Parathyroid adenoma (tissue), 2 donors: ENCODE results near the gene SDK2.

ENCODE experiments used
- H2AFZ ChIP-seq: fragments of 300-600 bp; sonication (generic); one replicate; pipeline ENCODE4 v1.7.0; 2017; ENCODE audit warnings: antibody characterized with exemption, mild to moderate bottlenecking
- H3K27ac ChIP-seq: fragments of 300-600 bp; sonication (generic); one replicate; pipeline ENCODE4 v1.7.0; 2017
- H3K27me3 ChIP-seq: fragments of 300-600 bp; sonication (generic); one replicate; pipeline ENCODE4 v1.7.0; 2017; ENCODE audit warnings: low read length; ENCODE audit not compliant: control insufficient read depth, insufficient read depth
- H3K36me3 ChIP-seq: fragments of 300-600 bp; sonication (generic); one replicate; pipeline ENCODE4 v1.7.0; 2017; ENCODE audit warnings: low read length; ENCODE audit not compliant: control insufficient read depth, insufficient read depth
- H3K4me1 ChIP-seq: fragments of 300-600 bp; sonication (generic); one replicate; pipeline ENCODE4 v1.7.0; 2017; ENCODE audit warnings: control low read depth
- H3K4me2 ChIP-seq: fragments of 300-600 bp; sonication (generic); one replicate; pipeline ENCODE4 v1.7.0; 2017; ENCODE audit warnings: low read length
- H3K4me3 ChIP-seq: fragments of 300-600 bp; sonication (generic); one replicate; pipeline ENCODE4 v1.7.0; 2017; ENCODE audit warnings: low read depth, low read length
- H3K79me2 ChIP-seq: fragments of 300-600 bp; sonication (generic); one replicate; pipeline ENCODE4 v1.7.0; 2017; ENCODE audit warnings: control low read depth
- H3K9ac ChIP-seq: fragments of 300-600 bp; sonication (generic); one replicate; pipeline ENCODE4 v1.7.0; 2017; ENCODE audit warnings: mild to moderate bottlenecking
- H3K9me3 ChIP-seq: fragments of 300-600 bp; sonication (generic); one replicate; pipeline ENCODE4 v1.7.0; 2017; ENCODE audit warnings: low read length; ENCODE audit not compliant: control insufficient read depth
- CTCF ChIP-seq: fragments of 300-600 bp; sonication (generic); IDR thresholded peaks from one replicate; pipeline ENCODE4 v1.7.0; 2017; ENCODE audit warnings: antibody characterized with exemption, mild to moderate bottlenecking
- donor health status: primary hyperparathyroidism.

SDK2 gene

GRCh38 chr17:73414171-73414955, 229.9 kb downstream of the SDK2 start:
- Histone ChIP-seq H3K4me3 (no peak overlapping the region), H2AFZ (no peak overlapping the region), H3K4me1 (no peaks in the 10 kb centered on the region), H3K79me2 (no peaks in the 10 kb centered on the region), H3K27me3 (no peaks in the 10 kb centered on the region), H3K36me3 (no peaks in the 10 kb centered on the region), H3K9me3 (no peaks in the 10 kb centered on the region), H3K9ac (no peak overlapping the region), H3K4me2 (no peak overlapping the region), H3K27ac (no peak overlapping the region)
- TF ChIP-seq CTCF = no peak

GRCh38 chr17:73412914-73413313, 231.3 kb downstream of the SDK2 start:
- H3K4me2 ChIP-seq = no peak overlapping the region
- TF ChIP-seq CTCF = no peak
- H3K79me2 ChIP-seq = no peaks in the 10 kb centered on the region
- H3K9ac ChIP-seq = no peak overlapping the region
- H3K27me3 ChIP-seq = no peaks in the 10 kb centered on the region
- no peak overlapping the region for H3K27ac ChIP-seq
- H2AFZ ChIP-seq = no peak overlapping the region
- H3K4me1 ChIP-seq = no peaks in the 10 kb centered on the region
- H3K9me3 ChIP-seq = no peaks in the 10 kb centered on the region
- H3K4me3 ChIP-seq = no peak overlapping the region
- H3K36me3 ChIP-seq = no peaks in the 10 kb centered on the region

GRCh38 chr17:73411313-73411747, 232.9 kb downstream of the SDK2 start:
- no peaks in the 10 kb centered on the region for H3K9me3 ChIP-seq
- no peak overlapping the region for H3K4me3 ChIP-seq
- H3K4me1 ChIP-seq = no peaks in the 10 kb centered on the region
- H3K79me2 ChIP-seq = no peaks in the 10 kb centered on the region
- no peaks in the 10 kb centered on the region for H3K27me3 ChIP-seq
- H2AFZ ChIP-seq = no peak overlapping the region
- H3K27ac ChIP-seq = no peak overlapping the region
- H3K4me2 ChIP-seq = no peak overlapping the region
- H3K36me3 ChIP-seq = no peaks in the 10 kb centered on the region
- no peak overlapping the region for H3K9ac ChIP-seq
- TF ChIP-seq CTCF = no peak

GRCh38 chr17:73410586-73411312, 233.5 kb downstream of the SDK2 start:
- Histone ChIP-seq H3K4me3 (no peak overlapping the region), H3K9me3 (no peaks in the 10 kb centered on the region), H3K4me2 (no peak overlapping the region), H3K27ac (no peak overlapping the region), H3K36me3 (no peaks in the 10 kb centered on the region), H3K79me2 (no peaks in the 10 kb centered on the region), H3K9ac (no peak overlapping the region), H3K4me1 (no peaks in the 10 kb centered on the region), H2AFZ (no peak overlapping the region), H3K27me3 (no peaks in the 10 kb centered on the region)
- no peak for TF ChIP-seq CTCF
